Sigmoid colon (tissue), 4 donors: Measurements from ENCODE around the gene SMIM38.

Experiments used
- POLR2A ChIP-seq, 2 donors: fragments of 450-650 bp; IDR thresholded peaks; one replicate each; pipeline ENCODE4 v1.6.1; 2016; ENCODE audit warnings: antibody characterized with exemption in 2 of 2, mild to moderate bottlenecking in 2 of 2, moderate library complexity in 2 of 2
- POLR2AphosphoS5 ChIP-seq, 4 donors: sonication (generic); formaldehyde crosslinking; IDR thresholded peaks; one replicate each; pipeline ENCODE4 v1.6.1; 2017; ENCODE audit warnings: antibody characterized with exemption in 4 of 4
- TF ChIP-seq, protein P1 (sequence below), 4 experiments: fragments of 450-650 bp in 3 of 4; fragments of 200-600 bp in 1 of 4; IDR thresholded peaks; one replicate each; pipeline ENCODE4 v1.5.1; 2016 to 2019; ENCODE audit warnings: antibody characterized with exemption in 4 of 4, mild to moderate bottlenecking in 3 of 4, moderate library complexity in 2 of 4

DNA sequence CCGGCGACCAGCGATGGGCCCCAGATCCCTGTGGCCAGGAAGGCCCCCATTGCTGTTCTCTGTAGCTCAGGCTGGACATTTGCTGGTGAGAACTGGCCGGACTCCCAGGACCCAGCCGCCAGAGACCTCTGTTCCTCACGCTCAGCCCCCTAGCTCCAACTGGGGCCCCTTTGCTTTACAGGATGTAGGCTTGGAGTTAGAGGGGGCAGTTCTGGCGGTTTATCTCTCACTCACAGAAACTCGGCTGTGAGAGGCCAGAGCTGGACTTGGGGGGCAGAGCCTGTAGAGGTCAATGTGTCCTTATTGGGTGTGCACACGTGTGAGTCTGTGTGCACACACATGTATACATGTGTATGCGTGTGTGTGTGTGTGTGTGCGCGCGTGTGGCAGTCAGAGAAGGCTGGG lies 502 bp downstream of the SMIM38 start:
- no peak for TF ChIP-seq POLR2AphosphoS5 (IDR thresholded peaks at IDR 0.05)
- no peak for TF ChIP-seq POLR2A (IDR thresholded peaks at IDR 0.05)
- TF ChIP-seq, protein P1, sequence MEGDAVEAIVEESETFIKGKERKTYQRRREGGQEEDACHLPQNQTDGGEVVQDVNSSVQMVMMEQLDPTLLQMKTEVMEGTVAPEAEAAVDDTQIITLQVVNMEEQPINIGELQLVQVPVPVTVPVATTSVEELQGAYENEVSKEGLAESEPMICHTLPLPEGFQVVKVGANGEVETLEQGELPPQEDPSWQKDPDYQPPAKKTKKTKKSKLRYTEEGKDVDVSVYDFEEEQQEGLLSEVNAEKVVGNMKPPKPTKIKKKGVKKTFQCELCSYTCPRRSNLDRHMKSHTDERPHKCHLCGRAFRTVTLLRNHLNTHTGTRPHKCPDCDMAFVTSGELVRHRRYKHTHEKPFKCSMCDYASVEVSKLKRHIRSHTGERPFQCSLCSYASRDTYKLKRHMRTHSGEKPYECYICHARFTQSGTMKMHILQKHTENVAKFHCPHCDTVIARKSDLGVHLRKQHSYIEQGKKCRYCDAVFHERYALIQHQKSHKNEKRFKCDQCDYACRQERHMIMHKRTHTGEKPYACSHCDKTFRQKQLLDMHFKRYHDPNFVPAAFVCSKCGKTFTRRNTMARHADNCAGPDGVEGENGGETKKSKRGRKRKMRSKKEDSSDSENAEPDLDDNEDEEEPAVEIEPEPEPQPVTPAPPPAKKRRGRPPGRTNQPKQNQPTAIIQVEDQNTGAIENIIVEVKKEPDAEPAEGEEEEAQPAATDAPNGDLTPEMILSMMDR (IDR thresholded peaks at IDR 0.05): no peak
